Neuronal stem cell (in vitro differentiated cells): ENCODE measurements around the gene HARS1.
"Not testable (repeated sequence)": the region's sequence is repeated elsewhere in the genome, so short reads cannot be mapped to it uniquely, and the experiment has no call there.

Experiments used
- DNase-seq: peaks from one replicate; pipeline ENCODE4 v3.0.0-alpha.2; 2013; ENCODE audit warnings: low spot score
- H2AFZ ChIP-seq: one replicate; pipeline ENCODE4 v1.6.1; 2013; ENCODE audit warnings: mild to moderate bottlenecking, low read length, inconsistent platforms
- H2AK5ac ChIP-seq: 2 replicates; pipeline ENCODE4 v1.6.1; 2013; ENCODE audit warnings: low read depth, mild to moderate bottlenecking, inconsistent platforms, low read length, moderate library complexity, mixed read lengths
- H2BK120ac ChIP-seq: 2 replicates; pipeline ENCODE4 v1.6.1; 2013; ENCODE audit warnings: low read depth, mild to moderate bottlenecking, inconsistent platforms, low read length, moderate library complexity, mixed read lengths
- H2BK12ac ChIP-seq: one replicate; pipeline ENCODE4 v1.6.1; 2013; ENCODE audit warnings: low read length, inconsistent platforms
- H2BK15ac ChIP-seq: 2 replicates; pipeline ENCODE4 v1.6.1; 2013; ENCODE audit warnings: mild to moderate bottlenecking, low read length, inconsistent platforms, mixed read lengths
- H2BK5ac ChIP-seq: one replicate; pipeline ENCODE4 v1.6.1; 2013; ENCODE audit warnings: inconsistent platforms, mild to moderate bottlenecking, low read length, moderate library complexity
- H3K14ac ChIP-seq: one replicate; pipeline ENCODE4 v1.6.1; 2013; ENCODE audit warnings: low read length, inconsistent platforms
- H3K18ac ChIP-seq: 2 replicates; pipeline ENCODE4 v1.6.1; 2013; ENCODE audit warnings: low read length, inconsistent platforms
- H3K23ac ChIP-seq: 2 replicates; pipeline ENCODE4 v1.6.1; 2013; ENCODE audit warnings: low read depth, mild to moderate bottlenecking, mixed read lengths, low read length, inconsistent platforms; ENCODE audit not compliant: poor library complexity
- H3K27ac ChIP-seq: replicated peaks from 3 replicates; pipeline ENCODE4 v1.5.1; 2013; ENCODE audit warnings: low read length, inconsistent platforms
- H3K27me3 ChIP-seq, 3 experiments: 2 replicates each; pipeline ENCODE4 v1.6.1; 2013; ENCODE audit warnings: low read length in 3 of 3, mild to moderate bottlenecking in 2 of 3, inconsistent platforms in 1 of 3, low read depth in 1 of 3, mixed read lengths in 1 of 3, moderate library complexity in 1 of 3; ENCODE audit not compliant: control insufficient read depth in 3 of 3, insufficient read depth in 3 of 3
- H3K36me3 ChIP-seq, 2 donors: replicated peaks in 1 of 2; 2 replicates each; pipeline ENCODE4 v1.6.1; 2013; ENCODE audit warnings: low read length in 2 of 2; ENCODE audit not compliant: control insufficient read depth in 2 of 2, insufficient read depth in 2 of 2
- H3K4ac ChIP-seq: 2 replicates; pipeline ENCODE4 v1.6.1; 2013; ENCODE audit warnings: inconsistent platforms, mild to moderate bottlenecking, low read length, moderate library complexity
- H3K4me1 ChIP-seq, 2 donors: 1 replicate in 1 of 2; 2 replicates in 1 of 2; pipeline ENCODE4 v1.6.1; 2013; ENCODE audit warnings: low read length in 2 of 2, low read depth in 1 of 2; ENCODE audit not compliant: control insufficient read depth in 2 of 2, insufficient read depth in 1 of 2
- H3K4me2 ChIP-seq: one replicate; pipeline ENCODE4 v1.6.1; 2013; ENCODE audit warnings: mild to moderate bottlenecking, low read length, inconsistent platforms; ENCODE audit not compliant: insufficient read depth, poor library complexity, severe bottlenecking
- H3K4me3 ChIP-seq, 2 donors: 2 replicates each; pipeline ENCODE4 v1.5.1; 2013; ENCODE audit warnings: low read length in 2 of 2, mild to moderate bottlenecking in 2 of 2, inconsistent platforms in 1 of 2, moderate library complexity in 1 of 2
- H3K79me1 ChIP-seq: one replicate; pipeline ENCODE4 v1.6.1; 2013; ENCODE audit warnings: low read depth, mild to moderate bottlenecking, inconsistent platforms, low read length, moderate library complexity
- H3K9ac ChIP-seq: one replicate; pipeline ENCODE4 v1.6.1; 2013; ENCODE audit warnings: mild to moderate bottlenecking, low read depth, low read length, inconsistent platforms; ENCODE audit not compliant: poor library complexity
- H3K9me3 ChIP-seq, 2 donors: replicated peaks in 1 of 2; 2 replicates each; pipeline versions ENCODE3 to v1.6.1; 2013; ENCODE audit warnings: low read length in 2 of 2, mild to moderate bottlenecking in 2 of 2, inconsistent platforms in 1 of 2, low read depth in 1 of 2, mixed read lengths in 1 of 2, moderate library complexity in 1 of 2; ENCODE audit not compliant: control insufficient read depth in 2 of 2, insufficient read depth in 1 of 2
- H4K8ac ChIP-seq: one replicate; pipeline ENCODE4 v1.6.1; 2013; ENCODE audit warnings: low read depth, mild to moderate bottlenecking, inconsistent platforms, low read length, moderate library complexity
- H4K91ac ChIP-seq: one replicate; pipeline ENCODE4 v1.6.1; 2013; ENCODE audit warnings: low read length, low read depth, mild to moderate bottlenecking, inconsistent platforms; ENCODE audit not compliant: poor library complexity
- WGBS, 2 donors: extraction: QIAGEN DNeasy Blood & Tissue Kit; methylation state at CpG; one replicate each; pipeline ENCODE4 v1.1.7; 2013; ENCODE audit warnings: missing lambda C conversion rate in 2 of 2, mixed read lengths in 1 of 2; ENCODE audit not compliant: insufficient read length in 2 of 2, insufficient replicate concordance in 1 of 2; ENCODE audit errors: extremely low coverage in 2 of 2; 5-methylcytosine and 5-hydroxymethylcytosine counted together

HARS1 gene

DNA sequence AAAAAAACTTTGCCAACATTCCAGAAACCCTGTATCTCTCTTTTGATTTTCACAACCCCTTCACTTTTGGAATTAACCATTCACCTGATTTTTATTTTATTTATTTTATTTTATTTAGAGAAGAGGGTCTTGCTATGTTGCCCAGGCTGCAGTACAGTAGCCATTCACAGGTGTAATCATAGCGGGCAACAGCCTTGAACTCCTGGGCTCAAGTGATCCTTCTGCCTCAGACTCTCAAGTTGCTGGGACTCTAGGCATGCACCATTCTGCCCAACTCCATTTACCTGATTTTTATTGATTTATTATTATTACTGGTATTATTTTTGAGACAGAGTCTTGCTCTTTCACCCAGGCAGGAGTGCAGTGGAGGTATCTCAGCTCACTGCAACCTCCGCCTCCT lies 25.1 kb upstream of the HARS1 start:
- no CpG with 5 or more reads among the region's 2 CpGs for WGBS, 2 donors
- H2BK120ac ChIP-seq, H2BK15ac ChIP-seq, H3K9me3 ChIP-seq, H3K4ac ChIP-seq, H3K23ac ChIP-seq, H2AK5ac ChIP-seq, H3K27me3 ChIP-seq, H3K27ac ChIP-seq, H3K4me1 ChIP-seq, H3K4me3 ChIP-seq, H4K91ac ChIP-seq, H3K9ac ChIP-seq, DNase-seq, H3K14ac ChIP-seq, H3K79me1 ChIP-seq, H2BK12ac ChIP-seq, H3K4me2 ChIP-seq, H2BK5ac ChIP-seq, H3K36me3 ChIP-seq, H4K8ac ChIP-seq, H2AFZ ChIP-seq, H3K18ac ChIP-seq: not testable (repeated sequence)

DNA sequence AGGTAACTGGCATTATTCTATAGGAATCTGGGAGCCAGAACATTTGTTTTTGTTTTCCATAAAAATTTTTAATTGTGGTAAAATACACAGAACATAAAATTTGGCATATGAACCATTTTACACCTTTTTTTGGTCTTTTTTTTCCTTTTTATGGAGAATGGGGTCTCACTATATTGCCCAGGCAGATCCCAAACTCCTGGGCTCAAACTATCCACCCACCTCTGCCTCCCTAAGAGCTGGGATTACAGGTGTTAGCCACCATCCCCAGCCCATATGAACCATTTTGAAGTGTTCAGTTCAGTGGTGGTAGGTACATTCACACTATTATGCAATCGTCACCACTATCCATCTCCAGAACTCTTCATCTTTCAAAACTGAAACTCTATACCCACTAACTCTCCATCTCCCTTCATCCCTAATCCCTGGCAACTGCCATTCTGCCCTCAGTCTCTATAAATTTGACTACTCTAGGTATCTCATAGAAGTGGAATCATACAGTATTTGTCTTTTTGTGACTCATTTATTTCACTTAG lies 22.5 kb upstream of the HARS1 start:
- no peak overlapping the region for H2BK120ac ChIP-seq
- no peak overlapping the region for H3K9ac ChIP-seq
- no peak for DNase-seq
- no peak overlapping the region for H2BK12ac ChIP-seq
- no peaks in the 10 kb centered on the region for H3K27me3 ChIP-seq
- no peak overlapping the region for H3K27ac ChIP-seq
- no peak overlapping the region for H2AK5ac ChIP-seq
- no CpG with 5 or more reads among the region's 1 CpG for WGBS, 2 donors
- H2BK15ac ChIP-seq: no peak overlapping the region
- H3K18ac ChIP-seq: no peak overlapping the region
- H3K4me3 ChIP-seq: no peak overlapping the region
- H3K4me1 ChIP-seq: no peaks in the 10 kb centered on the region
- H3K4ac ChIP-seq: no peak overlapping the region
- no peaks in the 10 kb centered on the region for H3K36me3 ChIP-seq
- H4K8ac ChIP-seq: no peak overlapping the region
- no peak overlapping the region for H2BK5ac ChIP-seq
- H4K91ac ChIP-seq: no peak overlapping the region
- no peak overlapping the region for H3K4me2 ChIP-seq
- peaks cover 2% of the 10 kb centered on the region for H3K79me1 ChIP-seq
- no peak overlapping the region for H3K14ac ChIP-seq
- no peak overlapping the region for H2AFZ ChIP-seq
- no peak overlapping the region for H3K23ac ChIP-seq
- H3K9me3 ChIP-seq: no peaks in the 10 kb centered on the region

DNA sequence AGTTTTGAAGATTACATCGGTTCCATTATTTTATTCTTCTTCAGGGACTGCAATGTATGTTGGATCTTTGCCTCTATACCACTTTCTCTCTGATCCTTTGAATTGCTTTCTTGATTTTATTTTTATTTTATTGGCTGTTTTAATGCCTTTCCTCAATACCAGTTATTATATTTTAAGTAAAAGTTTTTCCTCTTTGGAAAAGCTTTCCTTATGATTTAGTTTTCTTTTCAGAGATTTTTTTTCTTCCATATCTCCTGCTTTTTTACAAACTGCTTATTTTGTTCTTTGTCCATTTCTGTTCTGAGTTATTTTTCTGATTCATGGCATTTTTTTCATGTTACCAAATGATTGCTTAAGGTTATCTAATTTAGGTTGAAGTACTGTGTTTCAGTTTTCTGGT lies 20.6 kb upstream of the HARS1 start:
- no peak overlapping the region for H3K23ac ChIP-seq
- H3K9me3 ChIP-seq: no peaks in the 10 kb centered on the region

DNA sequence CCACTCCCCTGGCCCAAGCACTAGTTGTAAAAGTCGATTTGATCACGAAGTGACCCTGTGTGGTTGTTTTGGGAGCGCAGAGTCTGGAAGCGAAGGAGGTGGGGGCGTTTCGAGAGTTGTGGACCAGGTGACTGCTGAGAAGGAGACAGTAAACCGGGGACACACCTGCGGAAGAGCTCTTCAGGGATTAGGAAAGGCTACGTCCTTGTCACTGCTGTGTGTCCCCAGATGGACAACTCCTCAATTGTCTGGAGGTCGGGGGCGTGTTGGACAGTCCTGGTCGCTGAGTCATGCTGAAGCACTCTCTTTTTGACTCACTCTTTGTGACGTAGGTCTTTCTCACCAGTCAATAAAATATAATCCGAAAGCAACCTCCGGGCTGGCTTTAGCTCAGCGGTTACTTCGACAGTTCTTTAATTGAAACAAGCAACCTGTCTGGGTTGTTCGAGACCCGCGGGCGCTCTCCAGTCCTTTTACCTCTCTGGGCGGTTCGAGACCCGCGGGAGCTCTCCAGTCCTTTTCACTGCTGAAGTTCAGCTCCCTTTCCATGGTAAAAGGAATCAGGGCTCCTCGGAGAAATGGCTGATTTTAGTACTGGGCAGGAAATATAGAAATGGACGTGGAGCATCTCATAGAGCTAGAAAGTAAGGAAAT lies 19.9 kb upstream of the HARS1 start:
- Histone ChIP-seq H3K4ac (no peak overlapping the region), H2BK5ac (no peak overlapping the region), H3K4me3 (peak overlapping the region; percentile 58 to 78), H3K79me1 (no peaks in the 10 kb centered on the region), H3K18ac (no peak overlapping the region), H3K14ac (no peak overlapping the region), H2AK5ac (no peak overlapping the region), H3K36me3 (peaks cover 2 to 17% of the 10 kb centered on the region in 2 donors), H3K9me3 (no peaks in the 10 kb centered on the region), H2BK12ac (no peak overlapping the region), H4K91ac (no peak overlapping the region), H3K27me3 (no peaks in the 10 kb centered on the region), H2BK15ac (no peak overlapping the region), H3K4me2 (peak overlapping the region; percentile 46), H3K4me1 (no peaks in the 10 kb centered on the region), H2AFZ (peak overlapping the region; percentile 83), H3K9ac (no peak overlapping the region), H2BK120ac (no peak overlapping the region), H4K8ac (no peak overlapping the region), H3K23ac (no peak overlapping the region), H3K27ac (peak overlapping the region; percentile 27)
- WGBS, 2 donors: no CpG with 5 or more reads among the region's 27 CpGs
- DNase-seq: peak; percentile 87

More for the DNA sequence above, 20.6 kb upstream of the HARS1 start:
- Histone ChIP-seq H2AK5ac (no peak overlapping the region), H3K18ac (no peak overlapping the region), H4K91ac (no peak overlapping the region), H2BK15ac (no peak overlapping the region), H3K4me3 (peak overlapping the region in 1 of 2 donors; percentile 58), H2BK12ac (no peak overlapping the region), H3K79me1 (no peaks in the 10 kb centered on the region), H3K4me2 (no peak overlapping the region), H2AFZ (peak overlapping the region; percentile 83), H3K14ac (no peak overlapping the region), H3K27ac (no peak overlapping the region), H3K27me3 (no peaks in the 10 kb centered on the region), H3K4me1 (no peaks in the 10 kb centered on the region), H4K8ac (no peak overlapping the region), H2BK5ac (no peak overlapping the region), H3K36me3 (peaks cover 0 to 10% of the 10 kb centered on the region in 2 donors), H3K9ac (no peak overlapping the region), H2BK120ac (no peak overlapping the region), H3K4ac (no peak overlapping the region)
- no peak for DNase-seq
- no CpG with 5 or more reads among the region's 1 CpG for WGBS, 2 donors
